Left ventricle myocardium inferior (tissue), 1 donor: ENCODE results near the gene MAS1L. TPM values are rescaled to one million over a fixed set of nuclear protein-coding genes. Genes with fewer than 3 reads are reported as not detected.

ENCODE experiments used
- DNase-seq: peaks from one replicate; pipeline ENCODE4 v3.0.0-alpha.2; 2020
- H3K27ac ChIP-seq: fragments of 200-600 bp; replicated peaks from 2 replicates; pipeline ENCODE4 v1.8.0; 2021
- H3K27me3 ChIP-seq: fragments of 200-600 bp; 2 replicates; pipeline ENCODE4 v1.8.0; 2021; ENCODE audit warnings: low read depth
- H3K36me3 ChIP-seq: fragments of 200-600 bp; 2 replicates; pipeline ENCODE4 v1.8.0; 2021
- H3K4me1 ChIP-seq: fragments of 200-600 bp; 2 replicates; pipeline ENCODE4 v1.8.0; 2021
- H3K4me3 ChIP-seq: fragments of 200-600 bp; 2 replicates; pipeline ENCODE4 v1.8.0; 2021; ENCODE audit warnings: mild to moderate bottlenecking, moderate library complexity
- H3K9me3 ChIP-seq: fragments of 200-600 bp; replicated peaks from 2 replicates; pipeline ENCODE4 v1.8.0; 2021
- intact Hi-C: fragments of 100-400 bp; cut with micrococcal nuclease; formaldehyde crosslinking; loops from one replicate; pipeline ENCODE4 v1.11.0; 2022
- total RNA-seq: library from RNA; stranded (reverse); fragmentation: NEBNext Ultra II Directional; extraction: Animal tissue kit (Norgen Biotek cat#: 25700); gene quantifications from one replicate; pipeline ENCODE4 v1.2.1, GENCODE V29; 2021
- TF ChIP-seq, protein P1 (sequence below): fragments of 200-600 bp; IDR thresholded peaks from 2 replicates; pipeline ENCODE4 v1.8.0; 2021; ENCODE audit warnings: antibody characterized with exemption, mild to moderate bottlenecking, borderline replicate concordance
- donor health status: DM: no; HTN: yes; CAD: no; lungs with severe emphysema.

Gene MAS1L
- total RNA-seq, 1 donor from 2014 or later = not detected

DNA sequence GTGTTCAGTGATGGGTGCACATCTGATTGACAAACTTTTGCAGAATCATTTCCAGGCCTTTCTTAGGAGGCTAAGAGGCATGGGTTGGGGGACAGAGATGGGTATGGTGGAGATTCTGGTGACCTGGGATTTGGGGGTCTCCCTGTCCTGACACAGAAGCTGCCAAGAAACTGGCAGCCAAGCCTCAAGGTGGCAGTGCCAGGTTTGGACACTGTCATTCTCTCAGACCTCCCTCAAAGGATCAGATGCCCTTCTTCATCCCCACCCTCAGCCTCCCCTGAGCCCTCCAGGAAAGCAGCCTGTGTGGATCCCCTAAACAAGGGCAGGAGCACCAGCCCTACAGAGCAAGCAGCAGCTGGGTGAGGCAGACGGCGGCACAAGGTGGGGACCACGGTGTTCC lies 18.1 kb upstream of the MAS1L start:
- TF ChIP-seq, protein P1, sequence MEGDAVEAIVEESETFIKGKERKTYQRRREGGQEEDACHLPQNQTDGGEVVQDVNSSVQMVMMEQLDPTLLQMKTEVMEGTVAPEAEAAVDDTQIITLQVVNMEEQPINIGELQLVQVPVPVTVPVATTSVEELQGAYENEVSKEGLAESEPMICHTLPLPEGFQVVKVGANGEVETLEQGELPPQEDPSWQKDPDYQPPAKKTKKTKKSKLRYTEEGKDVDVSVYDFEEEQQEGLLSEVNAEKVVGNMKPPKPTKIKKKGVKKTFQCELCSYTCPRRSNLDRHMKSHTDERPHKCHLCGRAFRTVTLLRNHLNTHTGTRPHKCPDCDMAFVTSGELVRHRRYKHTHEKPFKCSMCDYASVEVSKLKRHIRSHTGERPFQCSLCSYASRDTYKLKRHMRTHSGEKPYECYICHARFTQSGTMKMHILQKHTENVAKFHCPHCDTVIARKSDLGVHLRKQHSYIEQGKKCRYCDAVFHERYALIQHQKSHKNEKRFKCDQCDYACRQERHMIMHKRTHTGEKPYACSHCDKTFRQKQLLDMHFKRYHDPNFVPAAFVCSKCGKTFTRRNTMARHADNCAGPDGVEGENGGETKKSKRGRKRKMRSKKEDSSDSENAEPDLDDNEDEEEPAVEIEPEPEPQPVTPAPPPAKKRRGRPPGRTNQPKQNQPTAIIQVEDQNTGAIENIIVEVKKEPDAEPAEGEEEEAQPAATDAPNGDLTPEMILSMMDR = no peak
- no peaks in the 10 kb centered on the region for H3K36me3 ChIP-seq
- intact Hi-C loops = no loop called here
- H3K9me3 ChIP-seq = no peaks in the 10 kb centered on the region
- DNase-seq = no peak
- H3K27me3 ChIP-seq = peaks cover 62% of the 10 kb centered on the region
- H3K4me3 ChIP-seq = no peak overlapping the region
- no peak overlapping the region for H3K27ac ChIP-seq
- H3K4me1 ChIP-seq = no peaks in the 10 kb centered on the region

DNA sequence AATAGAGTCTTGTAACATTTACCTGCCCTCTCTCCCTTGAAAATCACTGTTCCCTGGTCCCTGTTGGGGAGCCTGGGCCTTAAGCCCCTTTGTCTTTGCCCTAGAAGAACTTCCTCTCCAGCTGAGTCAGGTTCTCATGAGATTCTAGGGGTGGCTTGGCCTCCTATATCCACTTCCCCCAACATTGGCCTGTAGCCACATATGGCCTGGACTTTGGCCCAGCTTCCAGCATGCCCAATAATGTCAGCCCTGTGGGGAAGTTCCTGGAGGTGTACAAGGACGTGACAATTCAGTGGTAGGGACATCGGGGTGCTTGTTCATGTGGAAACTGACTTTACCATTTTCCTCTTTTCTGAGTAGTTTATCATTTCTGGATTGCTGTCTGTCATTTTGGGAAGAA lies 17.2 kb upstream of the MAS1L start:
- H3K4me3 ChIP-seq = no peak overlapping the region
- no peak overlapping the region for H3K27ac ChIP-seq
- no peaks in the 10 kb centered on the region for H3K4me1 ChIP-seq
- intact Hi-C loops = no loop called here
- no peaks in the 10 kb centered on the region for H3K9me3 ChIP-seq
- no peak for DNase-seq
- peaks cover 64% of the 10 kb centered on the region for H3K27me3 ChIP-seq
- TF ChIP-seq, protein P1 = no peak
- no peaks in the 10 kb centered on the region for H3K36me3 ChIP-seq

DNA sequence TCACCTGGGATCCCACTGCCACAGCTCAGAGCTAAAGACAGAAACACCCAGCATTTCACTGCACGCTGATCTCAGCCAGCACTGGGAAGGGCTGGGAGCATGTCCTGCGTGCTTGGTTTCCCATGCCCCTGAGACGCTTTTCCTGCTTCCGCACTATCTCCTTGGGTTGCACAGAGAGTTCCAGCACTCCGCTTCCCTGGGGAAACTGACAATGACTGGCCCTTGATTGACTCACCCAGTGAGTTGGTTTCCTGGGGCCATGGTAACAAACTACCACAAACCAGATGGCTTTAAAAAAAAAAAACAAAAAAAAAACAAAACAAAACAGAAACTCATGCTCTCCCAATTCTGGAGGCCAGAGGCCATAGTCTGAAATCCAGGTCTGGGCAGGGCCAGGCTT lies 14.8 kb upstream of the MAS1L start:
- intact Hi-C loops = no loop called here
- Histone ChIP-seq H3K4me3 (no peak overlapping the region), H3K36me3 (no peaks in the 10 kb centered on the region), H3K27me3 (peaks cover 70% of the 10 kb centered on the region), H3K4me1 (no peaks in the 10 kb centered on the region), H3K27ac (no peak overlapping the region), H3K9me3 (no peaks in the 10 kb centered on the region)
- TF ChIP-seq, protein P1 = no peak
- no peak for DNase-seq

DNA sequence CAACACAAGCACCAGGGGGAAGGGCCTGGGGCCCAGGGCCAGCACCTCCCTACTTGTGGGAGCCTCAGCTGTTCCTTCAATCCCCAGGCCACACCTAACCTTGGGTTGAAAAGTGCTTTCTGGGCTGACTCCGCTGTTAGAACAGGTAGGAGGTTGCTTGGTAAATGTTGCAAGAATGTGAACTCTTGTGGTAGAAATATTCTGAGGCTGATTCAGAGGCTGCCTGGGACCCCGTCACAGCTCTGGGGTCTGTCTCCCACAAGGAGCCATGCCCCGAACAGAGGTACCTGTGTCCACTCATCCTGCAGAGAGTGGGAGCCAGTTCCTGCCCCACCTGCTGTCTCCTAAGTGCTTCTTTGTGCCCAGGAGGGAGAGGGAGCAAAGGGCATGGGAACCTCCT lies 14.4 kb upstream of the MAS1L start:
- H3K27ac ChIP-seq = no peak overlapping the region
- H3K4me1 ChIP-seq = no peaks in the 10 kb centered on the region
- H3K9me3 ChIP-seq = no peaks in the 10 kb centered on the region
- H3K4me3 ChIP-seq = no peak overlapping the region
- TF ChIP-seq, protein P1 = no peak
- no peak for DNase-seq
- H3K27me3 ChIP-seq = peaks cover 72% of the 10 kb centered on the region
- intact Hi-C loops = no loop called here
- H3K36me3 ChIP-seq = no peaks in the 10 kb centered on the region

DNA sequence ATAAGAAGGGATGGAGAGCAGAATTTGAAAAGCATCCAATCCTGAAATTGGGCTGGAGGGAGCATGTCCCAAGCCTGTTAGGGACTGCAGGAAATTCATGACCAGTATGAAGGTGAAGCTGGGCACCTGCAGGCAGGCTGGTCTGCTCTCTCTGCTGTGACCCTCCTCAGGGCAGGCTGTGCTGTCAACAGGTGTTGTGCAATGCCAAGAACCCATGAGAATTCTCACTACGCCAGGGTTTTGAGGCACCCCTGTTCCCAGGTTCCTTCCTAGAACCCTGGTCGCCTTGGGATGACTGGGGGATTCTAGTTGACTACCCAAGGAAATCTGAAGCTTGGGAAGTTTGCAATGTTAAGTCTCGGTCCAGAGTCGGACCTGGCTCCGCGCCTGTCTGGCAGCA lies 13.3 kb upstream of the MAS1L start:
- no peak for DNase-seq

More for the DNA sequence above, 13.3 kb upstream of the MAS1L start:
- no peaks in the 10 kb centered on the region for H3K9me3 ChIP-seq
- peaks cover 74% of the 10 kb centered on the region for H3K27me3 ChIP-seq
- no peaks in the 10 kb centered on the region for H3K4me1 ChIP-seq
- intact Hi-C loops = no loop called here
- TF ChIP-seq, protein P1 = no peak
- H3K36me3 ChIP-seq = no peaks in the 10 kb centered on the region
- H3K27ac ChIP-seq = no peak overlapping the region
- H3K4me3 ChIP-seq = no peak overlapping the region
